GM18517 (cell line): ENCODE data around the gene BIRC6.

Experiments used
- ATAC-seq: cut with Tn5 transposase; IDR thresholded peaks from one replicate; pipeline ENCODE4 v1.9.1; 2021; ENCODE audit warnings: mild to moderate bottlenecking, moderate library complexity; ENCODE audit not compliant: unreplicated experiment

Gene BIRC6

DNA sequence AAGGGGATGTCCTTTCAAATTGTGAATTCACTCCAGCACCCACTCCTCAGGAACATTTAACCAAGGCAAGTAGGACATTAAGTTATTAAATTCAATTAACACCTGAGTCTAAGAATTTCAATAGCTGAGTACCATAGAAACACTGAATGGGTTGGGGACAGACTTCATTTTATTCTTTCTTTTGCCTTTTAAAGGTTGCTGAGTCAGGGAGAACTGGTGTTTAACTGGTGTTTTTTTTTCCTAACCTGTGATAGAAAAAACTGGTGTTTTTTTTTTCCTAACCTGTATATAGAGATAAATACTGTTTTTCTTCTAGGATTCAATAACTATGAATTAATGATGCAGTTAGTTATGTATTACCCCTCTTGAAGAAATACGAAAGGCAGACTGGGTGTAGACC, 309.9 kb downstream of the BIRC6 start:
- no peak for ATAC-seq

DNA sequence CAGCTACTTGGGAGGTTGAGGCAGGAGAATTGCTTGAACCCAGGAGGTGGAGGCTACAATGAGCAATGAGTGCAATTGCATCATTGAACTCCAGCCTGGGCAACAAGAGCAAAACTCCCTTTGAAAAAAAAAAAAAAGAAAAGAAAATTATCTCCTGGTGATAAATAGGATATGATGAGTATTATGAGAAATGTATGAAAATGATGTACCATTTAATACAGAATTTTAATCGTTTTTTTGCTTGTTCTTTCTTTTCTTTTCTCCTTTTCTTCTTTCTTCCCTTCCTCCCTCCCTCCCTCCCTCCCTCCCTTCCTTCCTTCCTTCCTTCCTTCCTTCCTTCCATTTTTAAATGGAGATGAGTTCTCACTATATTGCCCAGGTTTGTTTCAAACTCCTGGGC, 311.4 kb downstream of the BIRC6 start:
- no peak for ATAC-seq
